HepG2 (cell line): ENCODE data around the gene PSMB8. TPM values are rescaled to one million over a fixed set of nuclear protein-coding genes. Genes with fewer than 3 reads are reported as not detected.
A peak's percentile ranks its signal among the peaks of the same experiment; 100 is the strongest.

Experiments used
- ADNP ChIP-seq: sonication (generic); formaldehyde crosslinking; IDR thresholded peaks from 2 replicates; pipeline ENCODE4 v1.4.0; 2020; ENCODE audit warnings: missing genetic modification reagents
- CENPT ChIP-seq: sonication (generic); formaldehyde crosslinking; IDR thresholded peaks from 2 replicates; pipeline ENCODE4 v1.8.0; 2022; ENCODE audit warnings: low read depth, mild to moderate bottlenecking, moderate library complexity, missing genetic modification reagents
- ESRRA ChIP-seq: sonication (generic); formaldehyde crosslinking; IDR thresholded peaks from 2 replicates; pipeline ENCODE4 v1.5.1; 2020; ENCODE audit warnings: mild to moderate bottlenecking, low read depth, missing genetic modification reagents
- GABPA ChIP-seq, 2 experiments: IDR thresholded peaks; 2 replicates each; pipeline ENCODE4 v1.6.1; 2011 to 2016; ENCODE audit warnings: low read depth in 2 of 2, low read length in 1 of 2, missing biosample characterization in 1 of 2, missing genetic modification characterization in 1 of 2
- GABPB1 ChIP-seq: IDR thresholded peaks from 2 replicates; pipeline ENCODE4 v1.6.1; 2016; ENCODE audit warnings: mild to moderate bottlenecking, missing genetic modification reagents, moderate library complexity, missing compliant biosample characterization
- HNRNPK ChIP-seq: fragments of 200-400 bp; formaldehyde crosslinking; IDR thresholded peaks from 2 replicates; pipeline ENCODE4 v1.6.1; 2018; ENCODE audit warnings: low read length, low read depth, moderate library complexity, mild to moderate bottlenecking; ENCODE audit not compliant: poor library complexity, severe bottlenecking
- MLXIP ChIP-seq: sonication (generic); formaldehyde crosslinking; IDR thresholded peaks from 2 replicates; pipeline ENCODE4 v1.9.0; 2021; ENCODE audit warnings: missing genetic modification reagents, borderline replicate concordance
- NFATC3 ChIP-seq: sonication (generic); formaldehyde crosslinking; IDR thresholded peaks from 2 replicates; pipeline ENCODE4 v1.5.1; 2020; ENCODE audit warnings: mild to moderate bottlenecking, missing genetic modification reagents
- NFKBIZ ChIP-seq: IDR thresholded peaks from 2 replicates; pipeline ENCODE4 v1.6.1; 2018; ENCODE audit warnings: missing genetic modification reagents, missing compliant biosample characterization
- NONO ChIP-seq, 2 experiments: fragments of 450-650 bp in 1 of 2; sonication (generic) in 1 of 2; formaldehyde crosslinking in 1 of 2; IDR thresholded peaks in 1 of 2; conservative IDR thresholded peaks in 1 of 2; 2 replicates each; pipeline versions ENCODE4 v1.6.1 to v1.8.0; 2017 to 2022; ENCODE audit warnings: mild to moderate bottlenecking in 1 of 2, missing genetic modification reagents in 1 of 2, moderate library complexity in 1 of 2
- NR2C2 ChIP-seq: sonication (generic); formaldehyde crosslinking; IDR thresholded peaks from 2 replicates; pipeline ENCODE4 v1.4.0; 2020; ENCODE audit warnings: missing genetic modification reagents, mild to moderate bottlenecking, moderate library complexity, borderline replicate concordance
- PAWR ChIP-seq: sonication (generic); formaldehyde crosslinking; IDR thresholded peaks from 2 replicates; pipeline ENCODE4 v1.4.0; 2020; ENCODE audit warnings: missing genetic modification reagents, mild to moderate bottlenecking, borderline replicate concordance
- PAX8 ChIP-seq: sonication (generic); formaldehyde crosslinking; IDR thresholded peaks from 2 replicates; pipeline ENCODE4 v1.8.0; 2022; ENCODE audit warnings: mild to moderate bottlenecking, missing genetic modification reagents, borderline replicate concordance
- PRDM4 ChIP-seq: sonication (generic); formaldehyde crosslinking; IDR thresholded peaks from 2 replicates; pipeline ENCODE4 v1.9.0; 2021; ENCODE audit warnings: missing genetic modification reagents, borderline replicate concordance
- RAD51 ChIP-seq: fragments of 450-650 bp; IDR thresholded peaks from 2 replicates; pipeline ENCODE4 v1.6.1; 2016; ENCODE audit warnings: borderline replicate concordance
- RXRB ChIP-seq: IDR thresholded peaks from 2 replicates; pipeline ENCODE4 v1.6.1; 2016; ENCODE audit warnings: borderline replicate concordance, missing genetic modification reagents, missing compliant biosample characterization
- SAP130 ChIP-seq: IDR thresholded peaks from 2 replicates; pipeline ENCODE4 v1.6.1; 2016; ENCODE audit warnings: low read depth
- SMARCC2 ChIP-seq: fragments of 450-650 bp; IDR thresholded peaks from 2 replicates; pipeline ENCODE4 v1.6.1; 2017; ENCODE audit warnings: antibody characterized with exemption, mild to moderate bottlenecking
- TOE1 ChIP-seq: sonication (generic); formaldehyde crosslinking; IDR thresholded peaks from 2 replicates; pipeline ENCODE4 v1.4.0; 2020; ENCODE audit warnings: mild to moderate bottlenecking, missing genetic modification reagents
- TOPORS ChIP-seq: sonication (generic); formaldehyde crosslinking; IDR thresholded peaks from 2 replicates; pipeline ENCODE4 v1.8.0; 2023; ENCODE audit warnings: mild to moderate bottlenecking, missing genetic modification reagents
- XBP1 ChIP-seq: sonication (generic); formaldehyde crosslinking; IDR thresholded peaks from 2 replicates; pipeline ENCODE4 v1.5.0; 2020; ENCODE audit warnings: missing genetic modification reagents
- ZNF207 ChIP-seq: fragments of 450-650 bp; IDR thresholded peaks from 2 replicates; pipeline ENCODE4 v1.6.1; 2016; ENCODE audit warnings: antibody characterized with exemption, borderline replicate concordance
- ZNF460 ChIP-seq: sonication (generic); formaldehyde crosslinking; IDR thresholded peaks from 2 replicates; pipeline ENCODE4 v1.5.1; 2020; ENCODE audit warnings: missing genetic modification reagents, mild to moderate bottlenecking, borderline replicate concordance
- ZNF652 ChIP-seq: IDR thresholded peaks from 2 replicates; pipeline ENCODE4 v1.6.1; 2016; ENCODE audit warnings: low read depth, borderline replicate concordance
- polyA plus RNA-seq, 8 experiments: library from polyadenylated mRNA; depleted of rRNA in 3 of 8; stranded (reverse) in 7 of 8; unstranded in 1 of 8; fragments of >200 nt; fragmentation: Illumina TruSeq in 4 of 8; extraction: Trizol in 4 of 8; gene quantifications; 2 replicates each; pipeline versions ENCODE4 v1.2.1 to v1.2.3, GENCODE V29; 2011 to 2016; ENCODE audit warnings: low read depth in 4 of 8, missing spikeins in 1 of 8, mixed read lengths in 1 of 8; ENCODE audit not compliant: insufficient read depth in 1 of 8
- total RNA-seq, 5 experiments: library from RNA; depleted of rRNA; stranded (reverse); fragments of >200 nt; fragmentation: Illumina TruSeq; extraction: Trizol; gene quantifications; 2 replicates each; pipeline ENCODE4 v1.2.3, GENCODE V29; 2016; ENCODE audit warnings: low read depth in 1 of 5

Gene PSMB8
- total and polyA plus RNA-seq, 2 of the 13 experiments (the other 11 are each of a cell fraction or from before 2014, with no cell fraction given): 30.7 to 64.7 TPM

GRCh38 chr6:32838114-32838958 is 5.5 kb downstream of the PSMB8 start, which contains the start of gene TAP2 (continued):
- TF ChIP-seq HNRNPK (no peak), NR2C2 (CRISPR knock-in tag) (no peak; the same call in 1 of the 2 replicates), RXRB (peak; percentile 65; the same call in 1 of the 2 replicates), ZNF652 (peak; percentile 55; the same call in 1 of the 2 replicates), SMARCC2 (no peak), GABPA (IDR thresholded peaks at IDR 0.05; ENCODE audit: low read depth, low read length) (no peak), GABPA (CRISPR knock-in tag; IDR thresholded peaks at IDR 0.05; ENCODE audit: low read depth) (peak; percentile 62), ZNF207 (no peak), GABPB1 (CRISPR knock-in tag) (peak; percentile 84), PAX8 (CRISPR knock-in tag) (no peak), SAP130 (CRISPR knock-in tag) (peak; percentile 96), TOPORS (CRISPR knock-in tag) (no peak), ZNF460 (no peak), ADNP (CRISPR knock-in tag) (0 out of 2 replicates have a peak, but pooled peaks have one; percentile 7), RAD51 (no peak), NFKBIZ (CRISPR knock-in tag) (peak; percentile 90; the same call in 1 of the 2 replicates), CENPT (CRISPR knock-in tag) (no peak), ESRRA (CRISPR knock-in tag) (no peak), TOE1 (CRISPR knock-in tag) (no peak; the same call in 1 of the 2 replicates), XBP1 (peak; percentile 41; the same call in 1 of the 2 replicates), MLXIP (CRISPR knock-in tag) (0 out of 2 replicates have a peak, but pooled peaks have one; percentile 31), NONO (IDR thresholded peaks at IDR 0.05) (no peak), NONO (CRISPR knock-in tag; conservative IDR thresholded peaks at IDR 0.05) (peak; percentile 80), PAWR (CRISPR knock-in tag) (no peak), NFATC3 (CRISPR knock-in tag) (no peak), PRDM4 (CRISPR knock-in tag) (0 out of 2 replicates have a peak, but pooled peaks have one; percentile 69)
